GM19351 (cell line): ENCODE measurements around the gene KIF13A.
"Not testable (repeated sequence)": the region's sequence is repeated elsewhere in the genome, so short reads cannot be mapped to it uniquely, and the experiment has no call there.

Experiments used
- ATAC-seq: cut with Tn5 transposase; IDR thresholded peaks from one replicate; pipeline ENCODE4 v1.9.1; 2021; ENCODE audit warnings: mild to moderate bottlenecking, moderate library complexity; ENCODE audit not compliant: unreplicated experiment

The KIF13A gene

GRCh38 chr6:17877196-17877894 is 110.1 kb downstream of the KIF13A start:
- no peak for ATAC-seq

GRCh38 chr6:17874753-17875152 is 112.7 kb downstream of the KIF13A start:
- ATAC-seq = no peak

- no peak for ATAC-seq
These were observed 114.5 kb downstream of the KIF13A start for GRCh38 chr6:17872908-17873307.

GRCh38 chr6:17871836-17872235 is 115.6 kb downstream of the KIF13A start:
- no peak for ATAC-seq

GRCh38 chr6:17871189-17871519 is 116.3 kb downstream of the KIF13A start:
- ATAC-seq = no peak

- ATAC-seq = no peak
These were observed 116.9 kb downstream of the KIF13A start for GRCh38 chr6:17870300-17871188.

GRCh38 chr6:17869753-17870050 is 117.7 kb downstream of the KIF13A start:
- no peak for ATAC-seq

- no peak for ATAC-seq
These were observed 118.3 kb downstream of the KIF13A start for GRCh38 chr6:17869010-17869752.

GRCh38 chr6:17867880-17868279 is 119.6 kb downstream of the KIF13A start:
- ATAC-seq = no peak

- no peak for ATAC-seq
These were observed 120.5 kb downstream of the KIF13A start for GRCh38 chr6:17866876-17867444.

GRCh38 chr6:17865798-17866725 is 121.4 kb downstream of the KIF13A start:
- no peak for ATAC-seq

- ATAC-seq = no peak
These were observed 122.2 kb downstream of the KIF13A start for GRCh38 chr6:17865243-17865642.

GRCh38 chr6:17863901-17864754 is 123.3 kb downstream of the KIF13A start:
- no peak for ATAC-seq

- no peak for ATAC-seq
These were observed 126.1 kb downstream of the KIF13A start for GRCh38 chr6:17861361-17861760.

GRCh38 chr6:17859846-17860245 is 127.6 kb downstream of the KIF13A start:
- ATAC-seq = no peak

- ATAC-seq = no peak
These were observed 128.9 kb downstream of the KIF13A start for GRCh38 chr6:17858584-17858983.

- not testable (repeated sequence) for ATAC-seq
These were observed 130.2 kb downstream of the KIF13A start for GRCh38 chr6:17857188-17857587.

GRCh38 chr6:17856306-17856705 is 131.1 kb downstream of the KIF13A start:
- ATAC-seq = no peak

- no peak for ATAC-seq
These were observed 132.1 kb downstream of the KIF13A start for GRCh38 chr6:17855381-17855780.
